Kidney tubule cell (primary cell): ENCODE results near the gene TANGO6.

ENCODE experiments used
- DNase-seq: peaks from one replicate; pipeline ENCODE4 v3.0.0-alpha.2; 2018; ENCODE audit warnings: low spot score

Gene TANGO6

DNA sequence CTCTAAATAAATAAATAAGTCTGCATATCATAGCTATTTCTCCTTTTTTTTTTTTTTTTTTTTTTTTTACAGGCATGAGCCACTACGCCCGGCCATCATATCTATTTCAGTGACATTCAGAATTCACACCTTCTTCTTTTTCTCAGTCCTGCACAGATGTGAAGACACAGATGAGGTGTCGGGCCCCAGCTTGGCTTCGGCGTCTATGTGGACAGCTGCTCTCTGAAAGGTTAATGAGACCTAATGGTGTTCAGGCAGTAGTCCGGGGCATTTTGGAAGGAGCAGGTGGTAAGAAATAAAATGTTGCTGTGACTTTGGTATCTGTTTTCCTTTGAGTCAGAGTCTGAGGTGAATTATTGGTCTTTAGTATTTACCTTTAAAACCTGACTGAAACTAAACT lies 23.6 kb downstream of the TANGO6 start:
- no peak for DNase-seq

DNA sequence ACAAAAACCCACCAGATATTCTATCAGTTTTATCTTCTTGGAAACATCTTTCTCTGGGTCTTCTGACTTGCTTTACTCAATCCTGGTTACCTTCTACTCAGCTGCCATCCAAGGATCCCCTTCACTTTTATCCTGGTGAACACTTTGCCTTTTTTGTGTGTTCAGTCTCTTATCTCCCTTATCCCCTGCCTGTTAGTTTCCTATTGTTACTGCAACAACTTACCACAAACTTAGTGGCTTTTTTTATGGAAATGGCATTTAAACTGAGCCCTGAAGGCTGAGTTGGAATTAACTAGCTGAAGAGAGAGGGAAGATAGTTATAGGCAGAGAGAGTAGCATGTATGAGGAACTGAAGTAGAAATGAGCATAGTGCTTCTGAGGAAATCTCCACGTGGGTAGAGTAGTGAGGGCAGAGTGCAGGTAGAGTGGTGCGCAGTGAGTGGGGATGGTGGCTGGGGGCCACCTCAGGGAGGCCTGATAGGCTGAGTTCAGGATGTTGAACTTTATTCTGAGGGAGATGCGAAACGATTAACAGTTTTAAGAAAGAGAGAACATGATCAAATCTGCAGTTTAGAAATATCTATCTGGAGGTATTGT lies 26.3 kb downstream of the TANGO6 start:
- DNase-seq, result no peak

DNA sequence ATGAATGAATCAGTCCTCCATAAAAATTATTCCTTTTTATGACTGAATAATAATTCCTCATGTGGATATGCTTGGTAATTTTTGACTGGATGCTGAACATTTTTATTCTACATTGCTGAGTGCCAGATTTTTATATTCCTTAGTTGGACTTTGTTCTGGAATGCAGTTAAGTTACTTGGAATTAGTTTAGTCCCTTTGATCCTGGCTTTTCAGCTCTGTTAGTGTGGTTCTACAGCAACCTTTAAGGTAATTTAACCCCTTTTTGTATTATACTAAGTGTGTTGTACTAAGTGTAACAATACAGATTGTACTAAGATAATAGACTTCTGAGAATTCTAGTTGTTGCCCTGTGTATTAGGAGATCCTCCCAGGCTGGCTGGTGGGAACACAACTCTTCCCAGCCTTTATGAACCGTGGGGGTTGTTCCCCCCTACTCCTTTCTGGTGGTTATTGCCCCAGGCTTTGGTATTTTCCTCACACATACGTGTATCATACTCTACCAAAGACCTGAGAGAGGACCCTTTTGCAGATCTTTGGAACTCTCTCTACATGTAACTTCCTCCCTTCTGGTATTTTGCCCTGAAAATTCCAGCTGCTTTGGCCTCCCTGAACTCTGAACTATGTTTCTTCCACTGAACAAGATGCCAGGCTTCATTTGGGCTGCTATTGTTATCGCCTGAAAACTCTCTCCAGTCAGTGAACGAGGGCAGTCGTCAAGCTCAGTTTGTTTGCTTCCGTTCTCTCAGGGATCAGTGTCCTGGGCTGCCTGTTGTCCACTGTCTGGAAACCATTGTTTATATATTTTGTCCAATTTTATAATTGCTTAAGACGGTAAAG lies 30.5 kb downstream of the TANGO6 start:
- no peak for DNase-seq

DNA sequence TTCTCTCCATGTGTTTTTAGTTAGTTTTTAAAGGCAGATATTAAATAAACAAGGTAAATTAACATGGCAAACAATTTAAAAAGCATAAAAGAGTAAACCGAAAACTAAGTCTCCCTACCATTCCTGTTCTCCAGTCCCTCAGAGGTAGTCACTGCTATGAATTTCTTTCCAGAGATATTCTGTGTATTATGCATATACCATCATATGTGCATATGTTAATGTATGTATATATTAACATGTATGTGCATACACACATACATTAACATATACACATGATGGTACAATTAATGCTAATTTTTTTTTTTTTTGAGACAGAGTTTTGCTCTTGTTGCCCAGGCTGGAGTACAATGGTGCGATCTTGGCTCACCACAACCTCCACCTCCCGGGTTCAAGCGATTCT lies 32.5 kb downstream of the TANGO6 start:
- no peak for DNase-seq

DNA sequence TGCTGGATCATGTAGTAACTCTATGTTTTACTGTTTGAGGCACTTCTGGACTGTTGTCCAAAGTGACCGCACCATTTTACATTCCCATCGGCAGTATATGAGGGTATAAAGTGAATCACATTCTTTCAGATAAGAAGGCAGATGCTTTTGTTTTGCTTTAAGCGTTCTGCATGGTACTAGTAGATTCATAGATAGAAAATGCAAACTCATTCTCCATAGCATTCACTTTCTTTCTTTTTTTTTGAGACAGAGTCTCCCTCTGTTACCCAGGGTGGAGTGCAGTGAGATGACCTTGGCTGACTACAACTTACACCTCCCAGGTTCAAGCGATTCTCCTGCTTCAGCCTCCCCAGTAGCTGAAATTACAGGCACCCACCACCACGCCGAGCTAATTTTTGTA lies 40.4 kb downstream of the TANGO6 start:
- DNase-seq, result no peak

DNA sequence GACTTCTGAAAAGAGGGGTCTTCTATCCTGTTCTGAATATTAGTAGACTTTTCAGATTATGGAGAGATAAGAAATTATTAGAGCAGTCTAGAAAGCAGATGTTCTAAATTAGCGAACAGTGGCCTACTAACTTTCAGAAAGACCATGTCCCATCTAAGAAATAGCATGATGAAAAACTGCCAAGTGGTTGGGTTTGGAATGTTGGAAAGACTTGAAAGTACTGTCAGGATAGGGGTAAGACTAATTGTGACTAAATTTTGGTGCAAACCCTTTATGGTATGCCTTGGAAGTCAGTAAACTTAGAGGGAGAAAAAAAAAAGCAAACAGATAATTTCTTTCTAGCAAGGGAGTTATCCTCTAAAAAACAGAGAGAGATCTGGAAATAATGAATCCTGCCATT lies 41.1 kb downstream of the TANGO6 start:
- no peak for DNase-seq

DNA sequence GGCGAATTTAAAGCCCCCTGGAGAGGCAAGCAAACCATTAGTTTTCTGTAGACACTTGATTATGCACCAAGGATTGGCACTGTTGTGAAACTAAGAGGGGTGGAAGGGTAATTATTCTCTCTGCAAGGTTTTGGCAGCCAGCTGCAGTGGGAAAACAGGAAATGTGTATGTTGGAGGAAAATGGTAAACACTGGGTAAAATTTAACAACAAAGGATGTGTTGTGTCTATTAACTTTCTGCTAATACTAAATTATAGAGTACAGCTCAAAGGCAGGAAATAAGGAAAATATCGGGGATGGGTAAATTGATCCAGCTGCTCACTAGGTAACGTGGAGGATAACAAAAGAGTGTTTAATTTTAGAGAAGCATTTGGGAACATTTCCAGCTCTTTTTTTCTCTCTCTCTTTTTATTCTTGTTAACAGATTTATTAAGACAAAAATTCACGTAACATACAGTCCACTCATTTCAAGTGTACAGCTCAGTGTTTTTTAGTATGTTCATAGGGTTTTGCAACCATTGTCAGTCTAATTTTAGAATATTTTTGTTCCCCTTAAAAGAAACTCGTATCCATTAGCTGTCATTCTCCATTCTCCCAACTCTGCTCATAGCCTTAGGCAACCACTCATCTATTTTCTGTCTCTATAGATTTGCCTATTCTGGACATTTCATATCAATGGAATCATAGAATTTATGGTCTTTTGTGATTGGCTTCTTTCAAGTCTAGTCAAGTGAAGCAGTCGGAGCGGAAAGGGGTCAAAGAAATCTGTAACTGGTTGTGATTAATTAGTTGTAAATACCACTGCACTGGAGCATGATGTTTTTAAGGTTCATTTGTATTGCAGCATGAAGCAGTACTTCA lies 41.8 kb downstream of the TANGO6 start:
- DNase-seq, result peak; percentile 4

DNA sequence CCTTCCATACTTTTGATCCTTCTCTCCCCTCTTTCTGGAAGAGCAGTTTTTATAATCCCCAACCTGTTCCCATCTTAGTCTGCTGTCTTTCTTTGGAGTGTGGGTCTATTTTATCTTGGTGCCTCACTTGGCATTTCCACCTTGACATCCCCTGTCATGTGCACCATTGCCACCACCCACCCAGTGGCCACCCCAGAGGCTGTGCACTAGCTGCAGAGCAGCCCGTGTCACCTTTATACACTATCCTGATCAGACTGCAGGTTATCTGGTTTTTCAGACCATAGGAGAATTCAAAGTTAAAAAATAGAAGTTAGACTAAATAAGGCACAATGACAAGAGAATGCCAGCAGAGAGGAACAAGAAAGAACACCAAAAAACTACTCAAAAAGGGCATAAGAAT lies 43.8 kb downstream of the TANGO6 start:
- DNase-seq, result no peak

DNA sequence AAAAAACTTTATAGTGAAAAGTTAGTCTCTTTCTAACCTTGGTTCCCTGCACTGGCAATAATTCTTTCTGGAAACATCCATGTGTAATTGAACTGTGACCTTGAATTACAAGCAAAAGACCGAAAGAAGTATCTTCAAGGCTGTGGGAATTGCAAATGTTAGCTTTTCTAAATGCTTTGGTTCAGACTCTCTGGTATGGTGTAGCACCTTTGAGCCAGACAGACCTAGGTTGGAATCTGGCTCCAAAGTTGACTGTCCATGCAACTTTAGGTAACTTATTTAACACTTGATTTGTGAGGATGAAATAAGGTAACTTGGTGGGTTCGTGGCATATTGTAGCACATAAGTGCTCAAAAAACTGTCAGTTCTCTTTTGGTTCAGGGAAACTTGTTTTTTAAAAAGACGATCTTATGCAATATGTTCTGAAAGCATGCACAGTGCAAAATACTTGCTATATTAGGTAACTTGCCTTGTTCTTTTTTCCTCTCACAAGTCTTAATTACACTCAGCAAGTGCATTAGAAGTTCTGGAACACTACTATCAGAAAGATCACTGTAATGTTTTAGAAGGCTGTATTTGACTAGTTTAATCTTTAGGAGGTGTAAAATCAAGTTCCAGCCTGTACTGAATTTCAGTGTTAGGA lies 46.3 kb downstream of the TANGO6 start:
- no peak for DNase-seq

DNA sequence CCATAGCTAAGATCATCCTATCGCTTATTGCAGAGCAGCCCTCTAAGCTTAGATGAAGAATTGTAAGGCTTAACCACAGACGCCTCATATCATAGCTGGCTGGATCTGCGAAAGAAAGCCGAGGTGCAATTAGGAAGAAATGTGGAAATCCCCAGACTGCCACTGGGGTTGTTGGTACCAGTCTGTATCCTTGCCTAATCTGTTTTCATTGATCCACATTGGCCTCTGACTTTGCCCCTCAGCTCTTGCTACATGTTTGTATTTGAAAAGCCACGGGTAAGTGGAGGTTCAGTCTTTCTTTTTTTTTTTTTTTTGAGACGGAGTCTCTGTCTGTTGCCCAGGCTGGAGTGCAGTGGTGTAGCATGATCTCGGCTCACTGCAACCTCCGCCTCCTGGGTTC lies 48.9 kb downstream of the TANGO6 start:
- DNase-seq, result no peak

DNA sequence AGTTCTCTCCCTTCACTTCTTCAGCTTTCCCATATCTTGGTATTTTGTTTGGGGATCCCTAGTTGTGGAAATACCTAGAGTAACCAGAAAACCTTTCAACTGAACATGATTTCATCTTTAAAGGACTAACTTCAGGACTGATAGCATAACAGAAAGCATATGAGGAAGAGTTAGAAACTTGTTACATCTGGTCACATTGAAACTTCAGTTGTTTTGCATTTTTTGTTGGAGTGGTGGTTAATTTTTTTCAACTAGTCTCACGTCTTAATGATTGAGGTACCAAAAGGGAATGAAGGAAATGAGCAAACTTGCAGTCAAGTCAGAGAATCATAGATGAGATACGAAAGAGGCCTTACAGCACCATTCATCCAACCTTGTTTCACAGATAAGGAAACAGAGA lies 49.6 kb downstream of the TANGO6 start:
- DNase-seq, result no peak

DNA sequence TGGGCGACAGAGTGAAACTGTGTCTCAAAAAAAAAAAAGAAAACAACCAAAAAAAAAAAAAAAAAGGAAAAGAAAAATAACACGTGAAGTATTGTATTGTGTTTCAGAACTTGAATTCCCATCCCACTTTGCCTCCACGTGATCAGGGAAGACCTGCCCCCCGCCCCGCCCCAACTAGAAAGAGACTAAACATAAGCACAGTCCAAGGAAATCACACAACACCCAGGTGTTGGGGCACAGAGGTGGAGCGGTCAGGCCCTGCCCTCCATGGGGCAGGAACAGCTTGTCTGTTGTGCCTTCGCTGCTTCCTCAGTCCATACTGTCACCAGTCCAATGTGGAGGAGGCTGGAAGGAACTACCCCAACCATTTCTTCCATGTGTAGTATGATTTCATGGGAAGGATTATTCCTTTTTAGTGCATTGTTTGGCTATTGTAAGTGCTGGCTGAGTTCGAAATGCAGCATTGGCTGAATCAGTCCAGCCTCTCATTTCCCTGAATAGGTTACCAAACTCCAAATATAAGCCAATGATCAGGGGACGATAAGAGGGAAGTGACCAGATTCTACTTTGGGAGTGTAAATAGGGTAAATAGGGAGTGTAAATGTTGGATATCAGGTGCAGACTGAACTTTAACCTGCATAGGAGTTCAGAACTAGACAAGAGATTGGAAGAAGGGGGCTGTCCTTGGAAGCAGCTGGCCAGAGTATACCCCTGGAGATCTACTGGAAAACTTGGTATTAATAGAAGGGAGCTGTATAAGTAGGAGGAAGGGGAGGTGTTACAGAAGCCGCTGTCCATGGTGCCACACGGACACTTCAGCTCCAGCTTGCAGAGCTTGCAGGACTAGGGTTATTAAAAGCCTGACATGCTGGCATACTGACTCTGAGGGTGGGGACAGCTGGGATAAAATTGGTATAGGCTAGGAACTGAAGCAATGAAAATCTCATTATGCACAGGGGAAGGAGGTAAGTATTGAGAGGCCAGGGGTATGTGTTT lies 50.7 kb downstream of the TANGO6 start:
- no peak for DNase-seq

DNA sequence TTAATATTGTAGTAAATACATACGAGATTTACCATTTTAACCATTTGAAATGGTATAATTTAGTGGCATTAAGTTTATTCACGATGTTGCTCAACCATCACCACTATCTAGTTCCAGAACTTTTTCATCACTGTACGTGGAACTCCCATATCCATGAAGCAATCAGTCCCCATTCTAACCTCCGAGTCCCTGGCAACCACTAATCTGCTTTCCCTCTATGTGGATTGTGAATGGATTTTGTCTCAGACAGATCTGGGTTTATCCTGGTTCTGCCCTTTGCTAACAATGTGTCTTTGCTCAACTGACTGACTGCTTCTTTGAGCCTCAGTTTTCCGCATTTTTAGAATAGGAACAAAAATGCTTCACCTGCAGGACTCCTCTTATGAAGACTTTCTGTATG lies 51.4 kb downstream of the TANGO6 start:
- no peak for DNase-seq

DNA sequence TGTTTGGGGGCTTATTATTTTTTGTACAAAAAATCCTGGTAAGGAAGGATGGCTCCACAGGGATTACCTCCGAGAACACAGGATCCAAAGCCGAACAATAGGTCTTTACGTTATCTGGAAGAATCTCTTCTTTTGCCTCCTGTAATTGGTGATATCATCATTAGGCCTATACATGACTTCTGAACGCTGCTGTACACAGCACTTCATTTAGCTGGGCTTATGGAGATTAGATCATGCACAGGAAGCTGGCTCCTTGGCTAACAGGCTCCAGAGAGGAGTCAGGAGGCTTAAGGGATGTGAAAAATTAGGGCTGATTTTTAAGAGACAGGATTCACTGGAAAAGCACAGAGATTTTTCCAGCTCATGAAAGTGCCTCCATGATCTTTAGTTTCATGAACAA lies 54.7 kb downstream of the TANGO6 start:
- DNase-seq, result no peak

DNA sequence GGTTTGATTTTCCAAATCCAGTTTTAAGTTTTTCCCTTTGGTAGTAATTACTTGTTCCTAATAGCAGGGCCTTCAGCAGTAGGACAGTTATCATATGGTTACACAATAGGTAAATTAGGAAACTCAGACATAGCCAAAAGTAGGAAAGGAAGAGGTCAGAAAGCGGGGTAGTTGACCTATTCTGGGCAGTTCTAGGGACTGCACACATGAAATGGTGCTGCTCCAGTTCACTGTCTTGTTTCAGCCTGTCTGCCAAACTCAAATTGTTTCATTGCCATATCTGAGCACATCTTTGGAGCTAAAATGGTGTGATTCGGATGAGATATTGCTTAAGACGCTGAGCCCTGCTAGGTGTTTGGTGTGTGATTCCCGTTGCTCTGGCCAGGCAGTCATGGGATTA lies 56.7 kb downstream of the TANGO6 start:
- no peak for DNase-seq

DNA sequence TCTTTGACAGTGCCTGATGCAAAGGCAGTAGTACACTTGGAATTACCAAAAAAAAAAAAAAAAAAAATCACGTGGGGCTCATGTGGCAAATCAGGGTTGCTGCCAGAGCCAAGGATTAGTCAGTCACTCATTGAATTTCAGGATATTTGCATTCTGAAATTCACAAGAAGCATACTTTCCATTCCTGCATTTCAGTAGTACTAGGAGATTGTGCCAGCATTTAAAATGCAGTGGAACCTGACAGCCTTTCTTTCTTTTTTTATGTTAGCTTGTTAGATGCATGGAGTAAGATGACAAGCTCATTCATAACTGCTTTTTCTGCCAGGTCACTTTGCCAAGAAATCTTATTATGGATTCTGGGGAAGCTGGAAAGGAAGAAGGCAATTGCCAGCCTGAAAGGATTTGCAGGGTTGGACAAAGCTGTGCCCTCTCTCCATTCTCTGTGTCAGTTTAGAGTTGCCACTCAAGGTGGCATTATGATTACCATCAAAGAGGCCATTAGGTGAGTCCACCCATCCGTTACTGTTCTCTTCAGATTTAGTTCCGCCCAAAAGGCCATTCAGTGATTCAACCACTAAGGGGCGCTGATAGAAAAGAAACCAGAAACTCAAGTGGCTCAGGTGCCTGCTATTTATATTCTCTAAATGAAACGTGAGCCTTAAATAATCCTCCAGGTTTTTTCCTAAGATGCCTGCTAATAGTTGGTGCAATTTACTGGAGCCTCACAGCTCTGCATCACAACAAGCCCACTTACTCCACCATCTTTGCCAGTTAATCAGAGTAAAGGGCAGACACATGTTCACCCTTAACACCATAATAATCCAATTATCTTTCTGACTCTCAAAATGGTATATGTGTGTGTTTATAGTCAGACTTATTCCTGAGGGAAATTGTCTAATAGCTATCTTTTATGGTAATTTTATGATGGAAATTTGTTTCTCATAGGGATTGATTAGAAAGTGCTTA lies 59.0 kb downstream of the TANGO6 start:
- peak; percentile 82 for DNase-seq

DNA sequence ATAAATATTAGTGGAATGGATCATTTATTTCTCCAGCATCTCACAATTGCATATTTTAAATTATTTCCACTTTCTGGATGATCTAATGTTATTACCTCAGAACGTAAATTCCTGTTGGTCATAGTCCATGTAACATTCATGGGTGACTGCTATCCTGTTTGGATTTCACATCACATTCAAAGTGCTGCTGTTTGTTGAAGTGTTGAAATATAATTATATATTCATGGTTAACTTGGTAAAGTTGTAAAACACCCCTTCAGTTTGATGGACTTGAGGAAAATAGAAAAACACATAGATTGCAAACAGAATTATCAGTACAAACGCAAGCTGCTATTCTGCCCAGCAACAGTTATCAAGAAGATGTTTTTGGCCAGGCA lies 59.6 kb downstream of the TANGO6 start:
- peak; percentile 66 for DNase-seq

DNA sequence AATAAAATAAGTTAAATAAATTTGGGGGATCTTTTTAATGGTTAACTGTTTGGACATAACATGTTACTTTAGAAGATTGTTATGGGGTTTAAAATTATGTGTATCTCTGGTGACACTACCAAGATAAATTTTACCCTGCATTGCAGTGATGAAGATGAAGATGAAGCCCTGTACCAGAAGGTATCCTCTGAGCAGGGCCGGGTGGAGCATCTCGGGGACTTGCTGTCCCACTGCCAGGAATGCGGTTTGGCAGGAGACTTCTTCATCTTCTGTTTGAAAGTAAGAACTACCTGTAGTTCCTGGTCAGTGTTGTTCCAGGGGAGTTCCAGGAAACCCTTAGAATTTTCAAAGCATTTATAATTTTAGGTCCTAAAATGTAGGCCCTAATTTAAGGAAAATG lies 64.0 kb downstream of the TANGO6 start:
- no peak for DNase-seq

DNA sequence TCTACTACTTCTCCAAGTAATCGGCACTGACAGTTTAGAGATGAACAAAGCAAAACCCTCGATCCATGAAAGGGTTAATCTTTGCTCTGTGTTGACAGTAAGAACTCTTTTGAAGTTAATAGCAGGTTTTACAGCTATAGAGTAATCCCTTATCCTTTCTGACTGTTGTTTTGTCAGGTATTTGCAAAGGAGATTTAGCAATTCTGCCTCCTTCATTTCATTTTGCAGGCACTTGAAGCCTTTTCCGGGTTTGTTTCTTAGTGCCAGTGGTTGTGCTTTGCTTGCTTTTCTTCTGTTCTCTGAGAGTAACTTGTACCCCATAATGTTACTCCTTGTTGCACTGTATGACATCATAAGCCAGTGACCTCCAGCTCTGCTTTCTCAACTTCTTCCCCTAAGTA lies 64.5 kb downstream of the TANGO6 start:
- DNase-seq, result no peak

DNA sequence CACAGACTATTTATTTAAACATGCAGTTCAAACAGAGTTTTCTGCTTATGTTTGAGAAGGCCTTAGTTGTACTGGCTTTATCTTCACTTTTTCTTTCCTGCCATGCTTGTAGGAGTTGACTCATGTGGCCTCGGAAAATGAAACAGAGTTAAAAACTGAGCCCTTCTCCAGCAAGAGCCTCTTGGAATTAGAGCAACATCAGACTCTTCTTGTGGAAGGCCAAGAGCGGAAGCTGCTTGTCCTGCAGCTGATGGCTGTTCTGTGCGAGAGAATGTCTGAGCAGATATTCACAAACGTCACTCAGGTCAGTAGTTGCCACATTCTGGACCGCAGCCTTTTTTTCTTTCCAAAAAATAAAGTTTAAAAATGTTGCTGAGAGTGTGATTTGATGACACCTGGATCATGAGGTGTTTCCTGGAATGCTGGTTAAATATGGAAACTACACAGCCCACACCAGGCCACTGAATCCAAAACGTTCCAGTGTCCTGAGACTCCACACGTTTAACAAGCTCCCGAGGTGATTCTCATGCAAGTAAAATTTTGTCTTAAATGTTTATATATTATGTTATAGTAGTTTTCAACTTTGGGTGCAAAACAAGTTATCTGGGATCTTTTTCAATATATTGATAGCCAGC lies 65.9 kb downstream of the TANGO6 start:
- DNase-seq, result no peak
